GM23338 (cell line): Measurements from ENCODE around the gene KIRREL3. TPM values are rescaled to one million over a fixed set of nuclear protein-coding genes. Genes with fewer than 3 reads are reported as not detected.

Experiments
- ATAC-seq: fragments of 200-7000 bp; cut with Tn5 transposase; 3 replicates; pipeline ENCODE4 v1.9.1; 2020
- DNase-seq: peaks from one replicate; pipeline ENCODE4 v3.0.0-alpha.2; 2015; ENCODE audit warnings: low spot score
- H2AFZ ChIP-seq: fragments of 200-600 bp; sonication (generic); 2 replicates; pipeline ENCODE4 v1.8.0; 2016; ENCODE audit warnings: antibody characterized with exemption, mild to moderate bottlenecking, moderate library complexity
- H3F3A ChIP-seq: fragments of 200-600 bp; sonication (generic); replicated peaks from 2 replicates; pipeline ENCODE4 v1.8.0; 2017; ENCODE audit warnings: antibody characterized with exemption, mixed run types, low read depth
- H3K27ac ChIP-seq: fragments of 200-600 bp; sonication (generic); 2 replicates; pipeline ENCODE4 v1.6.1; 2016; ENCODE audit warnings: low read depth
- H3K27me3 ChIP-seq: fragments of 200-600 bp; sonication (generic); 2 replicates; pipeline ENCODE4 v1.8.0; 2016; ENCODE audit warnings: mild to moderate bottlenecking, mixed run types, moderate library complexity; ENCODE audit not compliant: insufficient read depth
- H3K36me3 ChIP-seq: fragments of 200-600 bp; sonication (generic); 2 replicates; pipeline ENCODE4 v1.8.0; 2016; ENCODE audit warnings: mild to moderate bottlenecking; ENCODE audit not compliant: insufficient read depth
- H3K4me1 ChIP-seq: fragments of 200-600 bp; sonication (generic); 2 replicates; pipeline ENCODE4 v1.8.0; 2016; ENCODE audit warnings: mild to moderate bottlenecking, moderate library complexity; ENCODE audit not compliant: insufficient read depth
- H3K4me2 ChIP-seq: fragments of 200-600 bp; sonication (generic); 2 replicates; pipeline ENCODE4 v1.7.1; 2017; ENCODE audit warnings: mixed run types
- H3K4me3 ChIP-seq: fragments of 200-600 bp; sonication (generic); 2 replicates; pipeline ENCODE4 v1.6.1; 2016; ENCODE audit warnings: mixed run types
- H3K79me2 ChIP-seq: fragments of 200-600 bp; sonication (generic); replicated peaks from 2 replicates; pipeline ENCODE4 v1.8.0; 2017; ENCODE audit warnings: mild to moderate bottlenecking; ENCODE audit not compliant: insufficient read depth
- H3K9me2 ChIP-seq: fragments of 200-600 bp; sonication (generic); 2 replicates; pipeline ENCODE4 v1.8.0; 2017; ENCODE audit not compliant: insufficient read depth
- H4K20me1 ChIP-seq: fragments of 200-600 bp; sonication (generic); replicated peaks from 2 replicates; pipeline ENCODE4 v1.8.0; 2017; ENCODE audit warnings: mild to moderate bottlenecking; ENCODE audit not compliant: insufficient read depth
- H3K27ac Mint-ChIP-seq: 2 replicates; pipeline ENCODE4 v1.8.0; 2020; ENCODE audit warnings: inconsistent platforms, mild to moderate bottlenecking, moderate library complexity, mixed read lengths
- H3K27me3 Mint-ChIP-seq: 3 replicates; pipeline ENCODE4 v1.8.0; 2022; ENCODE audit warnings: low read depth, mild to moderate bottlenecking, moderate library complexity, mixed read lengths, inconsistent platforms; ENCODE audit not compliant: insufficient read depth, poor library complexity
- H3K36me3 Mint-ChIP-seq: 3 replicates; pipeline ENCODE4 v1.8.0; 2021; ENCODE audit warnings: low read depth, mild to moderate bottlenecking, inconsistent platforms, moderate library complexity, mixed read lengths
- H3K4me1 Mint-ChIP-seq: 3 replicates; pipeline ENCODE4 v1.8.0; 2020; ENCODE audit warnings: mild to moderate bottlenecking, inconsistent platforms, mixed read lengths
- H3K4me3 Mint-ChIP-seq: 3 replicates; pipeline ENCODE4 v1.8.0; 2021; ENCODE audit warnings: moderate library complexity, mild to moderate bottlenecking, inconsistent platforms, mixed read lengths
- H3K9me3 Mint-ChIP-seq: 3 replicates; pipeline ENCODE4 v1.8.0; 2020; ENCODE audit warnings: moderate library complexity, mild to moderate bottlenecking, inconsistent platforms, mixed read lengths
- EZH2 ChIP-seq: fragments of 200-600 bp; sonication (generic); IDR thresholded peaks from one replicate; pipeline ENCODE4 v1.8.0; 2017; ENCODE audit warnings: antibody characterized with exemption, mild to moderate bottlenecking, low read depth; ENCODE audit not compliant: unreplicated experiment
- NANOG ChIP-seq: IDR thresholded peaks from 2 replicates; pipeline ENCODE4 v1.6.1; 2016; ENCODE audit warnings: antibody characterized with exemption, borderline replicate concordance
- POLR2AphosphoS5 ChIP-seq: IDR thresholded peaks from 2 replicates; pipeline ENCODE4 v1.6.1; 2016; ENCODE audit warnings: antibody characterized with exemption, low read depth
- polyA plus RNA-seq: library from polyadenylated mRNA; unstranded; fragments of >200 nt; fragmentation: Nextera tagmentation; extraction: Ambion mirVana; gene quantifications from 2 replicates; pipeline ENCODE4 v1.2.1, GENCODE V29; 2016
- total RNA-seq: library from RNA; depleted of rRNA; stranded (reverse); fragments of >200 nt; shearing (Covaris generic); gene quantifications from 2 replicates; pipeline ENCODE4 v1.2.3, GENCODE V29; 2014
- TF ChIP-seq, protein P1 (sequence below): fragments of 250-450 bp; sonication (Bioruptor Pico); IDR thresholded peaks from 2 replicates; pipeline ENCODE4 v1.5.0; 2020; ENCODE audit warnings: mild to moderate bottlenecking, moderate library complexity
- TF ChIP-seq, protein P2 (sequence below): IDR thresholded peaks from one replicate; pipeline ENCODE4 v1.6.1; 2018; ENCODE audit warnings: antibody characterized with exemption; ENCODE audit not compliant: unreplicated experiment

The KIRREL3 gene
- total and polyA plus RNA-seq, 2 experiments from 2014 or later: 0.13 to 1.5 TPM

DNA sequence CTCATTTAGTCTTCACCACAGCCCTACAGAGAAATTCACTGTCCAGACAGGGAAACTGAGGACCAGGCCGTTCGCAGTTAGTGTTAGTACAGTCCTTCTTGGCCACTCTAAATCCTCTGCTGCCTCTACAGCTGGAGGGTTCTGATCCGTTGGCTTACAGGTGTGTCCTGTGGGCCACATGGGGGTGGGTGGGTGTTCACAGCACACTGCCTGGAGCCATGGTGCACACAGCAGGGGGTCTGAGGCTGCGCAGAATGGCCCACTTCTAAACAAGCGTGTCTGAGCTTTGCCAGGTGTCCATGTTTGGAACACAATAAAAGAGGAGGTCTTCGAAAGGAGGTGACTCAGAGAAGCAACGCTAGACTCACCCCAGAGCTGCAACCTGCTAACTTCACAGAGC lies 396.1 kb downstream of the KIRREL3 start (continued):
- TF ChIP-seq, protein P1, sequence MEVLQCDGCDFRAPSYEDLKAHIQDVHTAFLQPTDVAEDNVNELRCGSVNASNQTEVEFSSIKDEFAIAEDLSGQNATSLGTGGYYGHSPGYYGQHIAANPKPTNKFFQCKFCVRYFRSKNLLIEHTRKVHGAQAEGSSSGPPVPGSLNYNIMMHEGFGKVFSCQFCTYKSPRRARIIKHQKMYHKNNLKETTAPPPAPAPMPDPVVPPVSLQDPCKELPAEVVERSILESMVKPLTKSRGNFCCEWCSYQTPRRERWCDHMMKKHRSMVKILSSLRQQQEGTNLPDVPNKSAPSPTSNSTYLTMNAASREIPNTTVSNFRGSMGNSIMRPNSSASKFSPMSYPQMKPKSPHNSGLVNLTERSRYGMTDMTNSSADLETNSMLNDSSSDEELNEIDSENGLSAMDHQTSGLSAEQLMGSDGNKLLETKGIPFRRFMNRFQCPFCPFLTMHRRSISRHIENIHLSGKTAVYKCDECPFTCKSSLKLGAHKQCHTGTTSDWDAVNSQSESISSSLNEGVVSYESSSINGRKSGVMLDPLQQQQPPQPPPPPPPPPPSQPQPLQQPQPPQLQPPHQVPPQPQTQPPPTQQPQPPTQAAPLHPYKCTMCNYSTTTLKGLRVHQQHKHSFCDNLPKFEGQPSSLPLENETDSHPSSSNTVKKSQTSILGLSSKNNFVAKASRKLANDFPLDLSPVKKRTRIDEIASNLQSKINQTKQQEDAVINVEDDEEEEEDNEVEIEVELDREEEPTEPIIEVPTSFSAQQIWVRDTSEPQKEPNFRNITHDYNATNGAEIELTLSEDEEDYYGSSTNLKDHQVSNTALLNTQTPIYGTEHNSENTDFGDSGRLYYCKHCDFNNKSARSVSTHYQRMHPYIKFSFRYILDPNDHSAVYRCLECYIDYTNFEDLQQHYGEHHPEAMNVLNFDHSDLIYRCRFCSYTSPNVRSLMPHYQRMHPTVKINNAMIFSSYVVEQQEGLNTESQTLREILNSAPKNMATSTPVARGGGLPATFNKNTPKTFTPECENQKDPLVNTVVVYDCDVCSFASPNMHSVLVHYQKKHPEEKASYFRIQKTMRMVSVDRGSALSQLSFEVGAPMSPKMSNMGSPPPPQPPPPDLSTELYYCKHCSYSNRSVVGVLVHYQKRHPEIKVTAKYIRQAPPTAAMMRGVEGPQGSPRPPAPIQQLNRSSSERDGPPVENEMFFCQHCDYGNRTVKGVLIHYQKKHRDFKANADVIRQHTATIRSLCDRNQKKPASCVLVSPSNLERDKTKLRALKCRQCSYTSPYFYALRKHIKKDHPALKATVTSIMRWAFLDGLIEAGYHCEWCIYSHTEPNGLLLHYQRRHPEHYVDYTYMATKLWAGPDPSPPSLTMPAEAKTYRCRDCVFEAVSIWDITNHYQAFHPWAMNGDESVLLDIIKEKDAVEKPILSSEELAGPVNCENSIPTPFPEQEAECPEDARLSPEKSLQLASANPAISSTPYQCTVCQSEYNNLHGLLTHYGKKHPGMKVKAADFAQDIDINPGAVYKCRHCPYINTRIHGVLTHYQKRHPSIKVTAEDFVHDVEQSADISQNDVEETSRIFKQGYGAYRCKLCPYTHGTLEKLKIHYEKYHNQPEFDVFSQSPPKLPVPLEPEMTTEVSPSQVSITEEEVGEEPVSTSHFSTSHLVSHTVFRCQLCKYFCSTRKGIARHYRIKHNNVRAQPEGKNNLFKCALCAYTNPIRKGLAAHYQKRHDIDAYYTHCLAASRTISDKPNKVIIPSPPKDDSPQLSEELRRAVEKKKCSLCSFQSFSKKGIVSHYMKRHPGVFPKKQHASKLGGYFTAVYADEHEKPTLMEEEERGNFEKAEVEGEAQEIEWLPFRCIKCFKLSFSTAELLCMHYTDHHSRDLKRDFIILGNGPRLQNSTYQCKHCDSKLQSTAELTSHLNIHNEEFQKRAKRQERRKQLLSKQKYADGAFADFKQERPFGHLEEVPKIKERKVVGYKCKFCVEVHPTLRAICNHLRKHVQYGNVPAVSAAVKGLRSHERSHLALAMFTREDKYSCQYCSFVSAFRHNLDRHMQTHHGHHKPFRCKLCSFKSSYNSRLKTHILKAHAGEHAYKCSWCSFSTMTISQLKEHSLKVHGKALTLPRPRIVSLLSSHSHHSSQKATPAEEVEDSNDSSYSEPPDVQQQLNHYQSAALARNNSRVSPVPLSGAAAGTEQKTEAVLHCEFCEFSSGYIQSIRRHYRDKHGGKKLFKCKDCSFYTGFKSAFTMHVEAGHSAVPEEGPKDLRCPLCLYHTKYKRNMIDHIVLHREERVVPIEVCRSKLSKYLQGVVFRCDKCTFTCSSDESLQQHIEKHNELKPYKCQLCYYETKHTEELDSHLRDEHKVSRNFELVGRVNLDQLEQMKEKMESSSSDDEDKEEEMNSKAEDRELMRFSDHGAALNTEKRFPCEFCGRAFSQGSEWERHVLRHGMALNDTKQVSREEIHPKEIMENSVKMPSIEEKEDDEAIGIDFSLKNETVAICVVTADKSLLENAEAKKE (CRISPR knock-in tag): no peak
- TF ChIP-seq, protein P2, sequence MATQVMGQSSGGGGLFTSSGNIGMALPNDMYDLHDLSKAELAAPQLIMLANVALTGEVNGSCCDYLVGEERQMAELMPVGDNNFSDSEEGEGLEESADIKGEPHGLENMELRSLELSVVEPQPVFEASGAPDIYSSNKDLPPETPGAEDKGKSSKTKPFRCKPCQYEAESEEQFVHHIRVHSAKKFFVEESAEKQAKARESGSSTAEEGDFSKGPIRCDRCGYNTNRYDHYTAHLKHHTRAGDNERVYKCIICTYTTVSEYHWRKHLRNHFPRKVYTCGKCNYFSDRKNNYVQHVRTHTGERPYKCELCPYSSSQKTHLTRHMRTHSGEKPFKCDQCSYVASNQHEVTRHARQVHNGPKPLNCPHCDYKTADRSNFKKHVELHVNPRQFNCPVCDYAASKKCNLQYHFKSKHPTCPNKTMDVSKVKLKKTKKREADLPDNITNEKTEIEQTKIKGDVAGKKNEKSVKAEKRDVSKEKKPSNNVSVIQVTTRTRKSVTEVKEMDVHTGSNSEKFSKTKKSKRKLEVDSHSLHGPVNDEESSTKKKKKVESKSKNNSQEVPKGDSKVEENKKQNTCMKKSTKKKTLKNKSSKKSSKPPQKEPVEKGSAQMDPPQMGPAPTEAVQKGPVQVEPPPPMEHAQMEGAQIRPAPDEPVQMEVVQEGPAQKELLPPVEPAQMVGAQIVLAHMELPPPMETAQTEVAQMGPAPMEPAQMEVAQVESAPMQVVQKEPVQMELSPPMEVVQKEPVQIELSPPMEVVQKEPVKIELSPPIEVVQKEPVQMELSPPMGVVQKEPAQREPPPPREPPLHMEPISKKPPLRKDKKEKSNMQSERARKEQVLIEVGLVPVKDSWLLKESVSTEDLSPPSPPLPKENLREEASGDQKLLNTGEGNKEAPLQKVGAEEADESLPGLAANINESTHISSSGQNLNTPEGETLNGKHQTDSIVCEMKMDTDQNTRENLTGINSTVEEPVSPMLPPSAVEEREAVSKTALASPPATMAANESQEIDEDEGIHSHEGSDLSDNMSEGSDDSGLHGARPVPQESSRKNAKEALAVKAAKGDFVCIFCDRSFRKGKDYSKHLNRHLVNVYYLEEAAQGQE: no peak
- TF ChIP-seq EZH2: no peak

DNA sequence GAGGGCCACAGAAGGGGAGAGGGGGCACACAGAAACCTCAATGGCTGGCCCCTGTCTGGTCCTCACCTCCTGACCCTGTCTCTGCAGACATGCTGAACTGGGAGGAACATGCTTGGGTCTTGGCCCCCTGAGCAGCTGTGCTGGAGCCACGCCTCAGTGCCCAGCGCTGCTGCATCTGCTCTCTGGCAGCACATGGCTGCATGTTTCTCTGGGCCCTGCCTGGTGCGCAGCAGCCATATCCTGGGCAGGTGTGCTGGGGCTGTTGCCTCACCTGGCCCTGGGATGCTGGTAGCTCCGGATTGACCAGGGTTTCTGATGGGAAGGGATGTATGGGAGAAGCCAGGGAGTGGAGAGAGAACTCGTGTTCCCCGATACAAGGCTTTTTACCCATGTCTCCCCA lies 397.1 kb downstream of the KIRREL3 start:
- Mint-ChIP-seq H3K4me1 (peaks cover 49% of the 10 kb centered on the region), H3K4me3 (no peak overlapping the region), H3K9me3 (peaks cover 5% of the 10 kb centered on the region), H3K27ac (no peak overlapping the region), H3K36me3 (no peaks in the 10 kb centered on the region), H3K27me3 (peaks cover 30% of the 10 kb centered on the region)
- no peak for DNase-seq
- no peak overlapping the region for H2AFZ ChIP-seq
- H3K27ac ChIP-seq: no peak overlapping the region
- H3K79me2 ChIP-seq: no peaks in the 10 kb centered on the region
- H3K27me3 ChIP-seq: no peaks in the 10 kb centered on the region
- H3K36me3 ChIP-seq: no peaks in the 10 kb centered on the region
- H3K4me3 ChIP-seq: no peak overlapping the region
- H4K20me1 ChIP-seq: no peaks in the 10 kb centered on the region
- no peaks in the 10 kb centered on the region; the same call in 1 of the 2 replicates for H3K9me2 ChIP-seq
- ATAC-seq: no peak
- no peak overlapping the region for H3K4me2 ChIP-seq
- peaks cover 38% of the 10 kb centered on the region for H3K4me1 ChIP-seq
- 0 out of 2 replicates have a peak, but pooled peaks cover 3% of the 10 kb centered on the region for H3F3A ChIP-seq
- TF ChIP-seq POLR2AphosphoS5 (no peak), NANOG (no peak)
- TF ChIP-seq, protein P1 (CRISPR knock-in tag): no peak
